Heart right ventricle (tissue), 16 donors: Measurements from ENCODE around the gene KRTDAP. TPM values are rescaled to one million over a fixed set of nuclear protein-coding genes. Genes with fewer than 3 reads are reported as not detected.

Experiments used
- ATAC-seq, 8 donors: fragments of 200-7000 bp; cut with Tn5 transposase; one replicate each; pipeline ENCODE4 v1.9.1; 2020; ENCODE audit warnings: mild to moderate bottlenecking in 8 of 8, moderate library complexity in 8 of 8, moderate number of reproducible peaks in 1 of 8
- DNase-seq, 2 donors: peaks; one replicate each; pipeline ENCODE4 v3.0.0-alpha.2; 2020
- H3K27ac ChIP-seq, 10 donors: fragments of 200-600 bp; sonication (generic) in 2 of 10; one replicate each; pipeline versions ENCODE4 v1.5.0 to v1.8.0; 2020 to 2022; ENCODE audit warnings: mild to moderate bottlenecking in 3 of 10
- H3K27me3 ChIP-seq, 7 donors: fragments of 200-600 bp; one replicate each; pipeline ENCODE4 v1.8.0; 2021 to 2022; ENCODE audit warnings: mild to moderate bottlenecking in 2 of 7
- H3K36me3 ChIP-seq, 9 donors: fragments of 200-600 bp; sonication (generic) in 1 of 9; one replicate each; pipeline versions ENCODE4 v1.5.0 to v1.8.0; 2020 to 2022; ENCODE audit warnings: mild to moderate bottlenecking in 2 of 9
- H3K4me1 ChIP-seq, 9 donors: fragments of 200-600 bp; sonication (generic) in 1 of 9; one replicate each; pipeline versions ENCODE4 v1.5.0 to v1.8.0; 2020 to 2022; ENCODE audit warnings: mild to moderate bottlenecking in 4 of 9
- H3K4me3 ChIP-seq, 10 donors: fragments of 200-600 bp; sonication (generic) in 2 of 10; one replicate each; pipeline versions ENCODE4 v1.5.0 to v1.8.0; 2020 to 2022; ENCODE audit warnings: mild to moderate bottlenecking in 7 of 10, moderate library complexity in 2 of 10
- H3K9me3 ChIP-seq, 11 donors: fragments of 200-600 bp in 10 of 11; sonication (generic) in 2 of 11; one replicate each; pipeline versions ENCODE4 v1.5.0 to v1.8.0; 2013 to 2022; ENCODE audit warnings: mild to moderate bottlenecking in 2 of 11, control low read depth in 1 of 11, moderate library complexity in 1 of 11
- CTCF ChIP-seq, 9 donors: fragments of 200-600 bp; sonication (generic) in 2 of 9; IDR thresholded peaks; one replicate each; pipeline versions ENCODE4 v1.5.0 to v1.8.0; 2021 to 2022; ENCODE audit warnings: antibody characterized with exemption in 9 of 9, mild to moderate bottlenecking in 5 of 9, moderate library complexity in 1 of 9
- WGBS, 2 donors: extraction: QIAGEN DNeasy Blood & Tissue Kit; methylation state at CpG; one replicate each; pipeline ENCODE4 v1.1.7; 2013; ENCODE audit warnings: inconsistent platforms in 1 of 2; 5-methylcytosine and 5-hydroxymethylcytosine counted together
- intact Hi-C, 10 donors: fragments of 100-400 bp; cut with DNase I; formaldehyde crosslinking; loops; one replicate each; pipeline versions ENCODE4 v1.11.1 to v1.14.2; 2022
- polyA plus RNA-seq, 2 donors: library from polyadenylated mRNA; stranded (reverse); fragments of 200-250 nt; gene quantifications; one replicate each; pipeline ENCODE4 v1.2.3, GENCODE V29; 2013
- total RNA-seq, 10 donors: library from RNA; stranded (reverse); fragmentation: NEBNext Ultra II Directional in 3 of 10; extraction: Animal tissue kit (Norgen Biotek cat#: 25700) in 3 of 10; gene quantifications; one replicate each; pipeline versions ENCODE4 v1.2.1 to v1.2.4, GENCODE V29; 2021 to 2023
- donor health status: Arrhythmogenic right ventricular cardiomyopathy.
- donor health status: ischemic (EF 13 %, LVEDD 7.1; RV severe dilation, severe dysfunction).
- donor health status: healthy with polysubstance abuse.
- donor health status: DM: no; HTN: yes; CAD: no.
- donor health status: DM: no; HTN: no; CAD: no.
- donor health status: ischemic (EF 25% LVEDD 6.9; RV normal size, moderate dysfunction).
- donor health status: ischemic (EF 25% LVEDD 5.7; RV mildly dilated, moderate dysfunction).
- donor health status: healthy.
- donor health status: DM: yes; HTN: yes; CAD: no.
- donor health status: Ischemic cardiomyopathy.
- donor health status: ischemic (EF 35%, LVEDD 5.7; RV mildly dilated, moderate dysfunction).
- donor health status: nonischemic (EF 11% LVEDD 7.7; RV severe dilation, severe dysfunction).
- donor health status: DM: yes; HTN: yes; CAD: no.
- donor health status: PGD.
- donor health status: ischemic (EF 29% LVEDD 5.4; RV normal size, mild dysfunction).
- donor health status: nonischemic (EF 23%, LVEDD 6.1; RV moderate dilation, normal function).

The KRTDAP gene
- total and polyA plus RNA-seq, 12 donors: not detected

GRCh38 chr19:35521124-35521743 is 31.0 kb upstream of the KRTDAP start:
- Histone ChIP-seq H3K27ac (no peak overlapping the region), H3K4me3 (no peak overlapping the region), H3K4me1 (no peaks in the 10 kb centered on the region), H3K27me3 (peaks cover 0 to 37% (median 24%) of the 10 kb centered on the region in 7 donors), H3K9me3 (no peaks in the 10 kb centered on the region), H3K36me3 (no peaks in the 10 kb centered on the region)
- no peak for TF ChIP-seq CTCF (IDR thresholded peaks at IDR 0.05)
- intact Hi-C loops: no loop called here
- no peak for ATAC-seq
- DNase-seq: no peak
- WGBS, 2 donors: 62 to 68% methylated on average over 16 of the region's 16 CpGs

GRCh38 chr19:35519291-35519690 is 29.0 kb upstream of the KRTDAP start:
- Histone ChIP-seq H3K36me3 (no peaks in the 10 kb centered on the region), H3K27me3 (peaks cover 0 to 24% (median 17%) of the 10 kb centered on the region in 7 donors), H3K9me3 (no peaks in the 10 kb centered on the region), H3K4me3 (no peak overlapping the region), H3K4me1 (no peaks in the 10 kb centered on the region), H3K27ac (no peak overlapping the region)
- TF ChIP-seq CTCF (IDR thresholded peaks at IDR 0.05): no peak
- WGBS, 2 donors: 70 to 80% methylated on average over 7 of the region's 7 CpGs
- intact Hi-C loops: no loop called here
- DNase-seq: no peak
- ATAC-seq: no peak

GRCh38 chr19:35518313-35518712 is 28.0 kb upstream of the KRTDAP start:
- H3K27me3 ChIP-seq: peaks cover 0 to 24% (median 17%) of the 10 kb centered on the region in 7 donors
- H3K9me3 ChIP-seq: no peaks in the 10 kb centered on the region
- no peak for TF ChIP-seq CTCF (IDR thresholded peaks at IDR 0.05)
- ATAC-seq (no peak), DNase-seq (no peak)
- no peaks in the 10 kb centered on the region for H3K36me3 ChIP-seq
- intact Hi-C loops: no loop called here
- no peak overlapping the region for H3K27ac ChIP-seq
- H3K4me3 ChIP-seq: no peak overlapping the region
- WGBS, 2 donors: 36 to 39% methylated on average over 6 of the region's 6 CpGs
- no peaks in the 10 kb centered on the region for H3K4me1 ChIP-seq

GRCh38 chr19:35517342-35517741 is 27.1 kb upstream of the KRTDAP start:
- no peak for ATAC-seq
- DNase-seq: no peak
- H3K27ac ChIP-seq: no peak overlapping the region
- no peaks in the 10 kb centered on the region for H3K36me3 ChIP-seq
- no peaks in the 10 kb centered on the region for H3K4me1 ChIP-seq
- TF ChIP-seq CTCF (IDR thresholded peaks at IDR 0.05): no peak
- no peak overlapping the region for H3K4me3 ChIP-seq
- intact Hi-C loops: no loop called here
- H3K9me3 ChIP-seq: no peaks in the 10 kb centered on the region
- WGBS, 2 donors: 76 to 90% methylated on average over 2 of the region's 2 CpGs
- H3K27me3 ChIP-seq: peaks cover 0 to 33% (median 27%) of the 10 kb centered on the region in 7 donors
